ENCODE measurements around the gene YJEFN3.
A peak's percentile ranks its signal among the peaks of the same experiment; 100 is the strongest.

The YJEFN3 gene, protein sequence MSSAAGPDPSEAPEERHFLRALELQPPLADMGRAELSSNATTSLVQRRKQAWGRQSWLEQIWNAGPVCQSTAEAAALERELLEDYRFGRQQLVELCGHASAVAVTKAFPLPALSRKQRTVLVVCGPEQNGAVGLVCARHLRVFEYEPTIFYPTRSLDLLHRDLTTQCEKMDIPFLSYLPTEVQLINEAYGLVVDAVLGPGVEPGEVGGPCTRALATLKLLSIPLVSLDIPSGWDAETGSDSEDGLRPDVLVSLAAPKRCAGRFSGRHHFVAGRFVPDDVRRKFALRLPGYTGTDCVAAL

DNA sequence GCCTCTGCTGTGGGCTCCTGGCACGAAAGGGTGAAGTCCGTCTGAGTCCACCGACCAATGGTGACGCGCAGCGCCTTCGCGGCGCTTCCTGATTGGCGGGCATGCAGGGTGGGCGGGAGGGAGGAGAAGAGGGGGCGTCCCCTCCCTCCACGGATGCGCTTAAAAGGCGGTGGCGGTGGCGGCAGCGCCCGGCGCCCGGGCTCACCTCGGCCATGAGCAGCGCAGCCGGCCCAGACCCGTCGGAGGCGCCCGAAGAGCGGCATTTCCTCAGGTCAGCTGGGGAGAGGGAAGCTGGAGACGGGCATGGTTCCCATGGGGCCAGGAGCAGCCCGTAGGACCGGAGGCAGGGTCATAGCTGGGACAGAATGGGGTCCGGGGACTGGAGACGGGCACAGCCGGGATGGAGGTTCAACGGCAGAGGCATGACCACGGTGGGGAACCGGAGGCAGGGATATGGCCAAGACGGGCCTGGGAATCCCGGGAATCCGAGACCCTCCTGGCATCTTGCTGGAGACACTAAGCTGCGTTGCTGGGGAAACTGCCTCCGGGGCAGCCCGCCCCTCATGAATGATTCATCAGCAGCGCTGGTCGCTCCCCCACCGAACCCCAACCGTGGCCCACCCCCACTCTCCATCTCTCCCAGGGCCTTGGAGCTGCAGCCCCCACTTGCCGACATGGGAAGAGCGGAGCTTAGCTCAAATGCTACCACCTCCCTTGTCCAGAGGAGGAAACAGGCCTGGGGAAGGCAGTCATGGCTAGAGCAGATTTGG, at the start of gene YJEFN3:
TSS of gene YJEFN3 (plus strand) at position 191 of the 770 bp plus-strand sequence. CDS start at position 213, 22 bp downstream.
- DNase-seq, result no peak

DNA sequence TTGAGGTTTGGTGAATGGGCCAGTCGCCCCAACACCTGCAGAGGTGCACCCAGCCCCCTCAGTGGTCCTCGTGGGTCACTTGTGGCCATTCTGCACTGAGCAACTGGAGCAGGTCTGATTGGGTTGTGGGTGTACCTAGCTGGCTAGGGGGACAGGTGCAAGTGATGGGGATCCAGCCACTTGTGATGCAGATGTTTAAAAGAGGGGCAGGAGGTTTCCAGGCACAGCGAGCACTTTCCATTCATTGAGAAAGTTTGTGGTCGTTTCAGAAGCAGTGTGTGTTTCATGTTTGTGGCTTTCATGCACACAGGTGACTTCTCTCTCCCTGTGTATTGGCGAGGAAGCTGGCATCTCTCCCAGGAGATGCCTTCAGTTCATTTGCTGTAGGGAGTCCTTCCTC, 48.0 kb upstream of the YJEFN3 start:
- DNase-seq, result no peak

DNA sequence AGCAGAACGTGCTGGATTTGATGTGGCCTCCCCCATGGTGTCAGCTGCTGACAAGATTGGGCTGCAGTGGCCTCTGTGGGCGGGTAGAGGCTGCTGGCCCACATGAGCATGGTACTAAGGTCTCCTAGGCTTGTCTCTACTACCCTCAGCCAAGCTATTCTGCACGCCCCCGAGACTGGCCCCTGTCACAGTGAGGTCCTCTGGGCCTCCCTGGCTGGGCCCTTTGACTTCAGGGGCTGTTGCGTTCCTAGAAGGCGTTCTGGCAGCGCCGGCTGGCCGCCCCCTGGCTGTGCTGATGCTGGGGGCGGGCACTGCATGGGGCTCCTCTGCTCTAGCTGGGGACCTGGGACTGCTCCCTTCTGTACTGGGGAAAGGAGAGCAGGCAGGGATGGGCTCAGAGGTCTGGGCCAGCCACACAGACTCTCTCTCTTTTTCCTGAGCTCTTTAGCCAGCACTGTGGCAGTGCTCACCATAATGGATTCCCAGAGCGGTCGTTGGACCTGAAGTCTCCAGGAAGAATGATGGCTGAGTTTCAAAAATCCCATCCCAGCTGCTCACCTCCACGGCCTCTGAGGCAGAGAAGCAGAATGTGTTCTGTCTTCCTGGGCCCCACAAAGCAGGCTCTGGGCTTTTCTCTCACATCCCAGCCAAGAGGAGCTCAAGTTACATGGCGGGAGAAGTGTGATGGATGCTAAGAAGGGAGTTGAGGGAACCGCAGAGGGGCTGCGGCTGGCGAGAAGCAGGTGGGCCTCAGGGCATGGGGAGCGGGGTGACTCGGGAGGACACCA, 45.7 kb upstream of the YJEFN3 start:
- no peak for DNase-seq

DNA sequence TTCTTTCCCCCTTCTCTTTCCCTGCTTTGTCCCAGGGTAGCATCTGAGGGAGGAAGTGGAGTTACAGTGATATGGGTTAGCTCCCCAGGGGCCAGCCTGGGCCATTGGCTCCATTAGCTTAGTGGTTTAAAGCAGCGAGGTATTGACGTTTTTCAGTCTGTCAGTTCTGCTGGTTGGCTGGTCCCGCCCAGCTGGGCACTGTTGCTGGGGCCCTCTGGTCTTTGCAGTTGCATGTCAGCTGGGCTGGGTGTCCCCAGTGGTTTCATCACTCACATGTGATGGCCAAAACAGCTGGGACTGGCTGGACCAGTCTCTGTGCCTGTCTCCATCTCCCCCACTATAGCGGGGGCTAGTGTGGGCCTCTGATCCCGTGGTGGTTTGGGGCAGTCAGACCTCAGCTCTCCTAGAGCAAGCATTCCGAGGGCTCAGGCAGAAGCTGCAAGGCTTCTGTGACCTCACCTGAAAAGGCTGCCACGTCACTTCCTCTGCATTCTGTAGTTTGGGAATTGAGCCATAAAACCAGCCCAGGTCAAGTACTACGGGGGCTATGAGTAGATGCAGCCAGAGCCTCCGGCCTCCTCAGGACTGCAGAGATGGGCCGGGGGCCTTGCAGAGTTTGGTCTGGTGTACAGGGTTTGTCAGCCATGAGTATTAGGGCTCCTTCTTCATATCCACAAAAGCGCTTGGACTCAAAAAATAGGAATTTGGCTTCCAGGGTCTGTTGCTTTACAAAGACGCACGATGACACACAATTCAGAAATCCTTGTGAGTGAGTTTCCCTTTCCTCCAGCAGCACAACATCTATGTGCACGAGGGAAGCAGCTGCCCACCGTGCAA, 43.3 kb upstream of the YJEFN3 start:
- DNase-seq, result no peak

DNA sequence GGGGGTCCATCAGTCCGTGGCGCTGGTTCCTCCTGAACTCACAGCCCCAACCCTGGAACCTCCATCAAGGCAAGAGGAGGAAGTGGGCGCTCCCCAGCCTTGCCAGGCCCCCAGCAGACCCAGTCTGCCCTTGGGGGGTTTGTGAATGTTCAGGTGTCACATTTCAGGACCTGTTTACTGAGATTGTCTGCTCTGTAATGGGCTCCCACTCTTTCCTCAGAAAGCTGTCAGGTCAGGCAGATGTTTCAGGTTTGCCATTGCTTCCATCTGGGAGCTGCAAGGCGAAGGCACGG, 42.8 kb upstream of the YJEFN3 start:
- no peak for DNase-seq

DNA sequence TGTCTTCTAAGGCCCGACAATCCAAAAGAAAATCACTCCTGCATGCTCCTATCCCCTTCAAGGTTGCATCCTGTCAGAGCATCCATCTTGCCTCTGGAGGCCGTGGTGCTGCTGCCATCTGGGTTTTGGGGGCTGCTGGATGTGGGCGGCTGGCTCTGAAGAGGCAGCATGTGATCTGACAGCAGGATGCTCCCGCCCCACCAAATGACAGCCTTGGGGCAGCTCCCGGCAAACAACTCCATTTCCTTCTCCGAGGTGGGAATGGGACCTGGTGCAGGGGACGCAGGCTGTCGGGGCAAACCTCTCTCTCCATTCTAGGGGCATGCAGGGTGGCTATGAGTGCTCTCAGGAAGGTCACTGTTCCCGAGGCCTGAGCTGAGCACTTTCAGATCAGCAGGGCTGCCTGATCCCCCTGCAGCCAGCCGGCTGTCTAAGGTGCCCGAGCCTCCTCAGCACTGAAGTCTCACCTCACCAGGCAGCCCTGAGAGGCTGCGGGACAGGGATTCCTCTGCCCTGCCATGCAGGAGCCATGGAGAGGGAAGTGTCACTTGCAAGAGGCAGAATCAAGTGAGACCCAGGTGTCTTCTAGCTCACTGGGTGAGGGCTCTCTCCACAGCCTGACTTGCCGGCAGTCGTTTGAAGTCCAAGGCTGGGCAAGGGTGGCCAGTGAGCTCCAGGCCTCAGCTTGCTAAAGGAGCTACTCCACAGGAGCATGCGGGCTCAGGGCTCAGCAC, 42.2 kb upstream of the YJEFN3 start:
- DNase-seq, result no peak

DNA sequence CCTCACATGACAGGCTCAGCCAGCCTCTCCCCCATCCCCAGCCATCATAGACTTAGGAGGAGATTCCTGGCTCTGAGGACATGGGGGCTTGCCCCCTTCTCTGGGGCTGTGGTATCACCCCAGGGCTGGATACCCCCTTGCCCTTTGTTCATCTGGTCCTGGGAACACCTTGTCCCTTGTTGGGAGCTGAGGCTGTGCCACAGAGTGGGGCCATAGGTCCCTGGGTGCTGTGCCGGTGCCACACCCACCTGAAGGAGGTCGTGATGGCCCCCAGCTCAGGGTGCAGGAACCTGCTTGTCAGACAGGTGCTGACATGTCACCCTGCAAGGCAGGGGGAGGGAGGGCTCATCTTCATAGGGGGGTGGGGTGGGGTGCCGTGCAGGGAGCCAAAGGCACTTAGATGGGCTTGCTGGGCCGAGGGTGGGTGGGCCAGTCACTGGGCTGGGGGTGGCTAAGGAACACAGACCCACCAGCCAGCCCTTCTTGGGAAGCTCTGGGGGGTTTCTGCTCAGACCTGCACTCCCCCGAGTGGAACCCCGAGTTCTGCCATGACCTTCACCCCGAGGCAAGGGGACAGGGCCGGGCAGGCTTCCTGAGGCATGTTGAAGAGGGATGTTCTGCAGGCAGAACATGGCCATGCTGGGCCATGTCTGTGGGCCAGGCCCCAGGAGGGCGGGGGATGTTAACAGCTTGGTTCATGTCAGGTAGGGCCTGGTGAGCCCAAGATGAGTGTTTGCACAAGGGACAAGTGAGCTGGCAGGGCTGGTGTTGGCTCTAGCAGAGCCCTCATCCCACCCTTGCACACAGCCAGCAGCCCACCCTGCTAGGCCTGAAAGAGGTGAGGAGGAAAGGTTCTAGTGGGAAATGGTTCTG, 41.4 kb upstream of the YJEFN3 start:
- DNase-seq, result peak; percentile 20

DNA sequence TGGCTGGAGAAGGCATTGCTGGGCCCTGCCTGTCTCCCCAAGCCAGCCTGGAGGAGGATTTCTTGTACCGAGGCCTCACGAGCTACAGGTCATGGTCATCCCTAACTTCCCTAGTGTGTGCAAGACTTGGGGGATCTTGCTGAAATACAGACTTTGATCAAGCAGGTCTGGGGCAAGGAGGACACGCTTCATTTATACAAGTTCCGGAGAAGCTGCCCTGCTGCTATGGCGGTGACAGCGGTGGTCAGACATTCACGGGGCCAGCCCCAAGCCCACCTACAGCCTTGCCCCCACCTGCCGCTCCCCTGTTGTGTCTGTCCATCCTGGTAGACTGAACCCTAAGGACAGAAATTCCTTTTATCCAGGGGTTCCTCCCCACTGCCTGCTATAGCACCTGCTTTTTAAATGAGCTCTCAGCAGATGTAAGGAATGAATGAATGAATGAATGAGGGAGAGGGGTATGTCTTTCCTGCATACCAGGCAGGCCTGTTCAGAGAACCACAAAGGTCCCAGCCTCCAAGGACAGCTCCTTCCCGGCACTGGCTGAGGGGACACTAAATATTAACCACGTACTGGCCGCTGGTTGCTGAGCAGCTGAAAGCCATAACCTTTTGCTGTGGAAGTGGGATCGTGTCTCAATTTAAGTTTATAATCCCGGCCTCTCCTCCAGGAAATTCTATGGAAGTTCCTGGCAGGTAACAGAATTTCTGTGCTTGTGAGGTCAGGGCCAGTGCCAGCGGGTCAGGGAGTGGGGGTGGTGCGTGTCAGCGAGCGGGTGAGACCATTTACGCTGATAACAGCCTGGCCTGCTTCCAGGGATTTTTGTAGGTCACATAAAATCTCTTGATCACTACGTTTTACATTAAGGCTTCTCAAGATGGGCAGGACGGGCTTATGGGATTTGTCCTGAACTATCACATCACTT, 40.5 kb upstream of the YJEFN3 start:
- DNase-seq, result no peak

DNA sequence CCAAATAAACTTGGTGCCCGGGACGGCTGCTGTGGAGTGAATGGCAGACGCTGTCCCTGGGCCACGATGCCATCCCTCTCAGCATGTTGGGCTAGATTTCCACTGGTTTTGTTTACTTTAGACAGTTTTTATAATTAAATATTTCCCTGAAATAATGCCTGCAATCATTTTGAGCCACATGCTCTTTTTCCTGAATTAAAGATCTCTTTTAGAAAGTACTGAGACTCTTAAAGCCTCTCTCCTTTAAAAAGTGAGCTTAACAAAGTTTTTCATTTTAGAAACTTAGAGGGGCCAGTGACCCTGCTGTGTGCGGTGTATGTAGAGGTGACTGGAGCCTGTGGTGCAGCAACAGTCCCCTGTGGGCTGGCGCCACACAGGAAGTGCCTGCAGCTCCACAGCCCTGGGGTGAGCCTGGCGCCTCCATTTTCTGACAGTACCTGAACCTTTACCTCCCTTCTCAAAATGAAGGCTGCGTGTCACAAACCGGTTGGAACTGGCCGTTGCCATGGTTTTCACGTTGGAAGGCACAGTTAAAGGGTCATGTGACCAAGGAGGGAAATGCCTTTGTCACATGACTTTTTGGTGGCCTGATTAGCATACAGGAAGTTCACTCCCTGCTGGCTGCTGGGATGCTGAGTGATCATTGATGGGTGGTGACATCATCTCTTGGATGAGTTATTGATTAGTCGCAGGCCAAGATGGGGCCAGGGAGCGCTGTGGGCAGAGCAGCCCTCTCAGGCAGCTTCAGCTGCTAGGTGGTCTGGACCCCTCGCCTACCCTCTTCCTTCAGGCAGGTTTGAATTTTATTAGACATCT, 39.6 kb upstream of the YJEFN3 start:
- peak; percentile 85 for DNase-seq

DNA sequence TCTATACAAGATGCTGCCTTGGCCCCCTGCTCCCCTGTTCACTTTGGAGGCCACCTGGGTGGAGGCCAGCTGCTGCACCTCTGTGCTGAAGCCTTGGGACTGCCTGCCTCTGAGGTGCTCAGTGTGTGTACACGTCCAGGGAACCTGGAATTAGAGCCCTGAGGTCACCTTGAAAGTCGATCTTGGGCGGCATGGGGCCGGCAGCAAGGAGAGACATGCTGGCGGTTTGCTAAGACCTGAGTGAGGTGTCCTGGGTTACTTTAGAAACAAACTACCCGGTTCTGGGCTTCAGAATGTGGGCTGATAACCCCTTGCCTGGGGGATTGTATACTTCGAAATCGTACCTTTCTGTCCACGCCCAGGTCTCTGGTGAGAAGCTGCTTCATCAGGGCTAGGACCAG, 38.9 kb upstream of the YJEFN3 start:
- no peak for DNase-seq

DNA sequence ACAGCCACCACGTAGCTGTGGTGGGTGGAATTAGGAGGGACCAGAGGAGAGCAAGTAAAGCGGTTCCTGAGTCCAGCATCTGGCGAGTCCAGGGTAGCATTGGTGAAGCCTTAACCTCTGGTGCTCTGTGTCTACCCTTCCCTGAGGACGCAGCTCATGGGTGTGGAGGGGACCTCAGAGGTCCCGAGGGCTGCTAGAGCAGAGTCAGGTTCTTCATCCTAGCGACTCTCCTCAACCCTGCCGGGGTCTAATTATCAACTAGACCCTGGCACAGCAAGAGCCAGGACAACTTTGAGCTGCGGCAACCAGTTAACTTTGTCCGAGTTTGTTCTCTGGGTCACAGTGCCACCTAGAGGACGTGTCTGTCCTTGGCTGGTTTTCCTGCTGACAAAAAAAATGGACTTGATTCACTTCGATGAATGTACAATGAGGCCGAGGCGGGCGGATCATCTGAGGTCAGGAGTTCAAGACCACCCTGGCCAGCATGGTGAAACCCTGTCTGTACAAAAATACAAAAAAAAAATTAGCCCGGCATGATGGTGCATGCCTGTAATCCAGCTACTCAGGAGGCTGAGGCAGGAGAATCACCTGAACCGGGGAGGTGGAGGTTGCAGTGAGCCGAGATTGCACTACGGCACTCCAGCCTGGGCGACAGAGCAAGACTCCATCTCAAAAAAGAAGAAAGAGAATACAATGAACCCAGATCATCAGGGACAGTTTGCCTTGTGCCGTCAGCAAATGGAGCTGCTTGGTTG, 38.3 kb upstream of the YJEFN3 start:
- DNase-seq, result peak; percentile 77

DNA sequence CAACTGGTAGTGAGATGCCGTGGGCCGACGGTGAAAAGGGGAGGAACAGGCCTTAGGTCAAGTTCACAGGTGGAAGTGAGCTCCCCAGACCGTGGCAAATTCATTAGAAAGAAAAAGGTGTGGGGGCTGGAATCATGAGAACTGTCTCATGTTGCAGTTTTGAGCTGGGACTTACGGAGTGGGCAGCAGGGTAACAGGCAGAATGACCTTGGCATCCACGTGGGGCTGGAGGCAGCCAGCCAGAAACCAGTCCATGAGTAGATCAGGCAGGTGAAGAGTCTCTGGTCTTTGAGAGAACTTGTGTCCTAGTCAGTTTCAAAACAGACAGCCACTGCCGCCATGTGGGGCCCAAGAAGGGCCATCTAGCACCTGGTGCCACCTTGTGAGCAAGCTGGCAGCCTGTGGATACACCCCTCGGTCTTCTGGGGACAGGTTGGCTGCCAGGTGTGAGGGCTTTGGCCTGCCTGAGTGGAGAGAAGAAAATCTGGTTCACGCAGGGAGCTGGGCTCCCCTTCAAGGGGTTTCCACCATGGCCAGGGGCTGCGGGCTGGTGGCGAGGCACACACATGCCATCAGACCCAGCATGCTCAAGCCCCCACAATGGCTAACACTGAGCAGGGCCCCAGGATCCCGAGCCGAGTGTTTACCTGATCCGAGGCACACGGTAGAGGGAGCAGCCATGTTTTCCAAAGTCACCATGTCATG, 37.2 kb upstream of the YJEFN3 start:
- DNase-seq, result no peak

DNA sequence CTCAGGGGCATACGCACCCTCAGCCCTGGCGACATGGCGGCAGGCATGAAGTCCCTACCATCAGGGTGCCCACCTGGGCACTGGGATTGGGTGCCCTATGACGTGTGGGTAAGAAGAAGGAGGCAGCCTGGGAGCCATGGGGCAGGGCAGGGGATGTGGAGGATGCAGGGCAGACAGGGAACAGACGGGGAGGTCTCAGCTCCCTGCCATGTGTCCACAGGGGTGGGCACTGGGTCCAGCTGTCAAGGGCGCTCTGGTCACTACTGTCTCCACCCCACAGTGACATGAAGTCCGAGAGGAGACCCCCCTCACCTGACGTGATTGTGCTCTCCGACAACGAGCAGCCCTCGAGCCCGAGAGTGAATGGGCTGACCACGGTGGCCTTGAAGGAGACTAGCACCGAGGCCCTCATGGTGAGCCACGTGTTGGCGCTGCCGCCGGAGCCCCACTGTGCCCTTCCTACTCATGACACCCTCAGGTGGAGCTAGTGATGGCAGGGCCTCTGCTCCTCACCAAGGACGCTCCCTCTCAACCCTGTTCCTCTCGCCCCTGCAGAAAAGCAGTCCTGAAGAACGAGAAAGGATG, 36.6 kb upstream of the YJEFN3 start:
- no peak for DNase-seq

DNA sequence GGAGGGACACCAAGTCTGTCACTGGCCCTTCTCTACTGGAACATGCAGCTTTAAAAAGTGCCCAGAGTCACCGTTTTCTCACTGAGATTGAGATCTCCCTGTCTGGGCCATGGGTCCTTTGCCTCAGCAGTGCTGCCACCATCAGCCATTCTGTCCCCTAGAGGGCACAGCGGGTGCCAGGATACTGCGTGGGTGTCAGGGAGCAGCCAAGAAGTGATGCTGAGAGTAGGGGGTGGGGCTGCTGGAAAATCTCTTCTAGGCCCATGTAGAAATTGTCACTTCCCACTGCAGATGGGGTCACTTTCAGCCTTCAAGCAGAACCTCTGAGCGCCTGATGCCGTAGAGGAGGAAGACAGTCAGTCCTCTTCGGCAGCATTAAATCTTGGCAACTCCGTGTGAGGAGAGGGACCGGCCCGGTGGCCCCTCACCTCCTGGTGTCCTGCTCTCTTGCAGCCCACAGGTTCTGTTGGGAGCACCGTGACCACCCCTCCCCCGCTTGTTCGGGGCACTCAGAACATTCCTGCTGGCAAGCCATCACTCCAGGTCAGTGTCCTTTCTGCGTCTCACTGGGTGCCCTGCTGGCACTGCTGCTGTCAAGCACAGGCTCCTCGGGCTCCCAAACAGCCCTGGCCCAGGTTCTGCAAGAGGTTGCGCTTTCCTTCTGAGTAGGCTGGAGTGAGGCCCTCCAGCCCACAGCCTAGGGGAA, 34.7 kb upstream of the YJEFN3 start:
- DNase-seq, result no peak

DNA sequence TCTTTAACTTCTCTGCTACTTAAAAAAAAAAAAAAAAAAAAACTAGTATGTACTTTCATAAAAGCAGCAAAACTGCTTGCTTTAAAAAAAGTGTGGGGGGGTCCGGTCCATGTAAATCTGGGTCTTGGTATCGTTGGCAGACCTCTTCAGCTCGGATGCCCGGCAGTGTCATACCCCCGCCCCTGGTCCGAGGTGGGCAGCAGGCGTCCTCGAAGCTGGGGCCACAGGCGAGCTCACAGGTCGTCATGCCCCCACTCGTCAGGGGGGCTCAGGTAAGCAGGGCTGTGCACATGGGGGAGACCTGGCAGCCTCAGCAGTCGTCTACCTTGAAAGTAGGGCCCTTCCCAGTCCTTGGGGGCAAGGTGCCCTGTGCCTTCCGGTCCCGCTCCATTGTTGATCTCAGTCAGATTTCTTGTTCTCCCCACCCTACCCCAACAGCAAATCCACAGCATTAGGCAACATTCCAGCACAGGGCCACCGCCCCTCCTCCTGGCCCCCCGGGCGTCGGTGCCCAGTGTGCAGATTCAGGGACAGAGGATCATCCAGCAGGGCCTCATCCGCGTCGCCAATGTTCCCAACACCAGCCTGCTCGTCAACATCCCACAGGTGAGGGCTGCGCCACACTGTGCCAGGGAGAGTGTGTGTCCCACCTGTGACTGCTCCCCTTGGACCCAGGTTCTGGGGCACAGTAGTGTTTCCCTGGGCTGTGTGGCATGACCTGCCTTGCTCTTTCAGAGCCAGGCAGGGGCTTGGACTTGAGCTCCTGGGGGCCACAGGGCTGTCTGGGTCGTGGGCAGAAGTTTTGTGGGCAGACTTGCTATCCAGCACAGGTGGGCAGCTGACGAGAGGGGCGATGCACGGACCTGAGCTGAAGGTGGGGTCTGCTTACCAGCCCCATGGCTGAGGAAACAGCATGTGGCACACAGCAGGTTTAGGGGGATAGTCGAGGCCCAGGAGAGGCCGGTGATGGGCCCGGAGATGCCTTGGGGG, 32.8 kb upstream of the YJEFN3 start:
- DNase-seq, result no peak
